NCI-H1105 treated with DMSO at 0.1 percent for 48 hours (cell line): ENCODE data around the gene CYP51A1.
"Not testable (repeated sequence)": the region's sequence is repeated elsewhere in the genome, so short reads cannot be mapped to it uniquely, and the experiment has no call there.

Experiments used
- DNase-seq: peaks from one replicate; lab custom pipeline; 2025; lab: John Stamatoyannopoulos, UW

The CYP51A1 gene

DNA sequence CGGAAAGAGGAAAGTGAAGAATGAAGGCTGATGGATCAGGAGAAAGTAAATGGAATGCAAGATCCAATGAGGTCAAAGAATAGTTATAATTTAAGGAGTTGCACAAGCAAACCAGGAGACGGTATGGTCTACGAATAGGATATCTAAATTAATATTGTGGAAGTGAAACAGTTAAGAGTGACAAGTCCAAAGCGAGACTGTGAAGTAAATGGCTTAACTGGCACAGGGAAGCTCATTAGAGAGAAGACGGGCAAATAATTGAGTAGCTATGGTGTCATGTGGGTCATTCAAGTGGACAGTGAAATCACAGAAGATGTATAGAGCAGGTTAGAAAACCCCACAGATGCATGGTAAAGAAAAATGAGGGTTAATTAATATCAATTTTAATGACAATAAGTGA, 3.2 kb downstream of the CYP51A1 start:
- DNase-seq: no peak

DNA sequence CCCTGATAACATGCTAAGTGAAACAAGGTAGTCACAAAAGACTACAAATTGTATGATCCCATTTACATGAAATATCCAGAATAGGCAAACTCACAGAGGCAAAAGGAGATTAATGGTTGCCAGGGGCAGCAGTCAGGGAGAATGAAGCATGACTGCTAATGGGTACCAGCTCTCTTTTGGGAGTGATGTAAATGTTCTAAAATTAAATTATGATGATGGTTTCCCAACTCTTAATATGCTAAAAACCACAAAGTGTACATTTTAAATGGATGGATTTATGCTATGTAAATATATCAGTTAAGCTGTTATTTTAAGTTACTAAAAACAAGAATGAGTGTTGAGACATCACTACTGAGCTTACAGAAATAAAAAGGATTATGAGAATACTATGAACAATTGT, 12.6 kb downstream of the CYP51A1 start:
- DNase-seq: no peak

DNA sequence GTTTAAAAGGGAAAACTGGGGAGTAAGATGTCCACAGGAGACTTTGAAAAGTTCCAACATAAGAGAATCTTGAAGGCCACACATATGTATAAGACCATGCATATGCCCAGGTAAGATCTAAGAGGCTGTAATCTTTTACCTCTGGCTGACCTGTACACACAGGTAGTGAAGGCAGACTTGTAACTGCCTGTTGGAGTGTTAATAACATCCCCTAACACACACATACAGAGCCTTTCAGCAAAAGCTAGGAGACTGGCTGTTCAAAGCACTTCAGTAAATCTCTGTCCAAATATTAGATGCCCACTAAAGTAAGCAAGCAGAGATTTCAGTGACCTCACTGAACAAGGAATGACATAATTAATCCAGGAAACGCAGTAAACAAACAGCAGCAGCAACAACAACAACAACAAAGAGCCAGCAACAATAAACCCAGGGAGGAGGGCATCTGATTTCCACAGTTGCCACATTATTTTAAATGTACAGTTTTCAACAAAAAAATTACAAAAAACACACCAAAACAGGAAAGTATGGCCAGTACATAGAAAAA, 15.0 kb downstream of the CYP51A1 start:
- no peak for DNase-seq

DNA sequence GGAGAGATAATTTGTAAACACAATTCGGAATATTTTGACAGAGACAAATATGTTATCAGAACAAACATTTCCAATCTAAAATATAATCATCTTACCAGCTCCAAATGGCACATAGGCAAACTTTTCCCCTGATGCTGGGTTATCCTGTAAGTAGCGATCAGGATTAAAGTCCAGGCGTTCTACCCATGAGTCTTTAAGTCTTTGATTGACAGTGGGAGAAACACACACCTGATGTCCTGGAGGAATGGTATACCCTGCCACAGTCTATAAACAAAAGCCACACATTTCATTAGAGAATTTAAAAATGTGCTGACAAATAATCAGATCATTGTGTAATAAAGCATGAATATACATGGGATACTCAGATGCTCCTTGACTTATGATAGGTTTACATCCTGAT, 17.3 kb downstream of the CYP51A1 start:
- DNase-seq: no peak

DNA sequence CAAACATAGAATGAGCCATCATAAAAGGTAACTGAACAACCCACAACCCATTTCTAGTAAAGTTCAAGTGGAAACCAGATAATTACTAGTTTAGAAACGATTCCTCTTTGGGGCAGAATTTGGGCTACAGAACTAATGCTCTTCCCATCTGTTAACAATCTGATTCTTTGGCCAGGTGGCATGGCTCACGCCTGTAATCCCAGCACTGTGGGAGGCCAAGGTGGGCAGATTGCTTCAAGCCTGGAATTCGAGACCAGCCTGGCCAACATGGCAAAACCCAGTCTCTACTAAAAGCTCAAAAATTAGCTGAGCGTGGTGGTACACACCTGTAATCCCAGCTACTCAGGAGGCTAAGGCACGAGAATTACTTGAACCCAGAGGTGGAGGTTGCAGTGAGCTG, 18.5 kb downstream of the CYP51A1 start:
- no peak for DNase-seq

DNA sequence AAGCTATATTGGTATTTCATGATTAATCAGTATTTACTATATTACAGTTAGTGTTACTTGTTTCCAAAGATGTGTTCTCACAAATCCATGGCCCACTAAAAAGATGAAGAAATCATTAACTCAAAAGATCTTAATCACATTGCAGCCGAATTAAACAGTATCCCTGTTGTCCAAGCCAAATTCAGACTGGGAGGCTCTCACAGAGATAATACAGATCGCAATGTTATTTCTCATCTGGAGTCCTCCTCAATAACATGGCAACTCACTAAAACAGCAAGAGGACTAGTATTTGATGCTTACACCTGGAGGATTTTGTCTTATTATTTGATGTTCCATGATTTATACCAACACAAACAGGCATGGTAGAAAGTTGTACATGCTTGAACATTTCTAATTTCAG, 23.4 kb downstream of the CYP51A1 start:
- DNase-seq: no peak

DNA sequence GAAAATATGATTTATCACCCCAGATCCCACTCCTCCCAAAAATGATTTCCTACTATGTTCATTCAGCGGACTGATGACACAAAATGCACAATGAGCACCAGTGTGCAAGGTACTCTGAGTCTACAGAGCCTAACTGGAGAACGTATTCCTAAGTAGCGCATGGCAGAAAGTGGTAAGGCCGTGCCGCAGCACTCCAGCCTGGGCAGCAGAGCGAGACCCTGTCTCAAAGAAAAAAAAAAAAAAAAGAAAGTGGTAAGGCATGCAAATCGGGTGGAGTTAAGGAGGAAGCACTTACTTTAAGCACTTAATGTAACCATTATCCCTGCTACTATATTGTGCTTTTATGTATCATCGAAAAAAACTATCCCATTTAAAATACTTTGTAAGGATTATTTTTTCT, 25.5 kb downstream of the CYP51A1 start:
- no peak for DNase-seq

DNA sequence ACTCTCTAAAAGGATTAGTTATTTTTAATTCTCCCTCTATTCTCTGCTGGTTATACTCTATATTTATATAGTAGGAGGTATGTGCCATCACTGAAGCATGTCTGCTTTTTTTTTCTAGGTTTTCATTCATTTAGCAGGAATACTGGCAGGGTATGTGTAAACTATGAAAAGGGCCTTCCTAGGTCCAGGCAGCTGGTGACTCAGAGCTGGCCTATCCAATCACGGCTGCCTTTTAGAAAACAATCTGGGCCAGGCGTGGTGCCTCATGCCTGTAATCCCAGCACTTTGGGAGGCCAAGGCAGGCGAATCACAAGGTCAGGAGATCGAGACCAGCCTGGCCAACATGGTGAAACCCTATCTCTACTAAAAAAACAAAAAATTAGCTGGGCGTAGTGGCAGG, 31.4 kb downstream of the CYP51A1 start:
- DNase-seq: not testable (repeated sequence)

DNA sequence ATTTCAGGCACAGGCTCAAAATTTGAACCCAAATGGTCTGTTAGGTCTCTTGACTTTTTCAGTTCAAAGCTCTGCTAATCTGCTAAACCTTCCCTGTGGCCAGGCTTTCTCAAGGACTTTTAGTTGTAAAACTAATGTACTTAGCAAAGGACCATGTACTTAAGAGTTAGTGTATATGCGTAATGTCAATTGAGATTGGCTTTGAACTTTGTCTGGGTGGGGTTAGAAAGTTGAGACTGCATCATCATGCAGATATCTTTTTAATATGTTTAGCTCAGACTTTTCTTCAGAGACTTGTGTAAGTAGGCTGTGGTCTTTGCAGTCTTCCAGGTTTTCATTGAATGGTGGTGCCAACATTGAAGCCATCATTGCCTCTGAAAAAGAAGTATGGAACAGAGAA, 33.7 kb downstream of the CYP51A1 start:
- DNase-seq: no peak

DNA sequence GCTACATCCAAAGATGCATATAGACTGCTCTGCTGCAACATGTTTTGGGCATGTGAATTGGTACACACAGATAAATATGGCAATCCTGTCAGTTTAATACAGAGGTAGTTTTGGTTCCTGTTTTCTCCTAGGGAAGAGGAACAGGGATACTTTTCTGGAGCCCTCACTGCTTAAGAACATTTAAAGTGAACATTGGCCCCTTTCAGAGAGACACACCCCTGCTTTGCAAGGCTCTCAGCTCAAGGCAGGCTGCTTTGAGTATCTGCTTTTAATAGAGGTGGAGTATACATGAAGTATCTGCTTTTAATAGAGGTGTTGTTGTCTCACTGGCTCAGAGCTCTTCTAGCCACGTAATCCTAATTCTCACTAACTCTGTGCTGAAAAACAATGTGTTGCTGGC, 38.9 kb downstream of the CYP51A1 start:
- DNase-seq: no peak

DNA sequence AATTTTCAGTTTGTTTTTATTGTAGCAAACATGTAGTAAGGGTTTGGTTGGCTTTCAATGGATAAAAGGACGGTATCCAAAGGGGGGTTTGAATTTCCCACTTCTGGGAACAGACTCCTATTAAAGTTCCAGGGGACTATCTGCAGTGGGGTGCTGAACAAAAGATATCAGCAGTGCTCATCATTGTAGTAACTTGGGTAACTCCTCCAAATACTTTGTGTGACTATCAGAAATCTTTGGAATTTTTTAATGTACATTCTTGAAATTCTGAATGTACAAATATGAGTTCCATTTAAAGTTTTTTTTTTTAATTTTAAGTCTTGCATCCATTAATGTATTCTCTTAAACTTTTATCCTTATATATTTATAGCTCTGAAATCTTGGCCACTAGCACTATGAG, 42.1 kb downstream of the CYP51A1 start:
- DNase-seq: no peak

DNA sequence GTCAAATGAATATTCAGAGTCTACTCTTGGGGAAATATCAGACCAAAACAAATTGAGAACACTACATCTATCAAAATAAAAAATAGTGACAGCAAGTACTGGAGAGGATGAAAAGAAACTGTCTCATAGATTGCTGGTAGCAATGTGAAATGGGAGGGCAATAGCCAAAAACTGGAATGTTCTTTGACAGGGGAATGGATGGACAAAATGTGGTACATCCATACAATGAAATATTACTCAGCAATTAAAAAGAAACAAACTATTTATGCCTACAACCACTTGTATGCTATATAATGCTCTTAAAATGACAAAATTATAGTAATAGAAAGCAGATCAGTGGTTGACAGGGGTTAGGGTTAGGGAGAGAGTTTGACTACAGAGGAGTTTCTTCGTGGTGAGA, 46.0 kb downstream of the CYP51A1 start:
- no peak for DNase-seq

DNA sequence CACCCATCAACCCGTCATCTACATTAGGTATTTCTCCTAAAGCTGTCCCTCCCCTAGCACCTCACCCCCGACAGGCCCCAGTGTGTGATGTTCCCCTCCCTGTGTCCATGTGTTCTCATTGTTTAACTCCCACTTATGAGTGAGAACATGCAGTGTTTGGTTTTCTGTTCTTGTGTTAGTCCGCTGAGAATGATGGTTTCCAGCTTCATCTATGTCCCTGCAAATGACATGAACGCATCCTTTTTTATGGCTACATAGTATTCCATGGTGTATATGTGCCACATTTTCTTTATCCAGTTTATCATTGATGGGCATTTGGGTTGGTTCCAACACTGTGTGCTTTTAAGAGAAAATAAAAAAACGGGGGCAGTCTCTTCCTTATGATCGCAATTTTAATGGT, 50.4 kb downstream of the CYP51A1 start:
- DNase-seq: not testable (repeated sequence)

DNA sequence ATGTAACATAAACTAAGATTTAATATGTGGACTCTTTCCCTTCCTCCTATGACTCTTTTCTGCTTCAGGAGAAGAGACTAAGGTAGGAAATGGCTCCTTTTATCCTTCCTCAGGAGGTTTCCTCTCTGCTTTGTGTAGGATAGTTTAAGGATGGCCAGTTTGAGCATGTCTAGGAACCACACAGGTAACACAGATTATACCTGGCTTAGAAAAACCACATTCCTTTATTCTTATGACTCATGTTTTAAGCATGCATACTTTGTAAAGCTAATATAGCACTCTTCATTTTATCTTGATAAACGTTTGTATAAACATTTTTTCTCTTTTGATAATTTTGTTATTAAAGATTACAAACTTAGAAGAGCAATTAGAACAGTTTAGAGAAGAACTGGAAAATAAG, 57.8 kb downstream of the CYP51A1 start:
- DNase-seq: no peak

DNA sequence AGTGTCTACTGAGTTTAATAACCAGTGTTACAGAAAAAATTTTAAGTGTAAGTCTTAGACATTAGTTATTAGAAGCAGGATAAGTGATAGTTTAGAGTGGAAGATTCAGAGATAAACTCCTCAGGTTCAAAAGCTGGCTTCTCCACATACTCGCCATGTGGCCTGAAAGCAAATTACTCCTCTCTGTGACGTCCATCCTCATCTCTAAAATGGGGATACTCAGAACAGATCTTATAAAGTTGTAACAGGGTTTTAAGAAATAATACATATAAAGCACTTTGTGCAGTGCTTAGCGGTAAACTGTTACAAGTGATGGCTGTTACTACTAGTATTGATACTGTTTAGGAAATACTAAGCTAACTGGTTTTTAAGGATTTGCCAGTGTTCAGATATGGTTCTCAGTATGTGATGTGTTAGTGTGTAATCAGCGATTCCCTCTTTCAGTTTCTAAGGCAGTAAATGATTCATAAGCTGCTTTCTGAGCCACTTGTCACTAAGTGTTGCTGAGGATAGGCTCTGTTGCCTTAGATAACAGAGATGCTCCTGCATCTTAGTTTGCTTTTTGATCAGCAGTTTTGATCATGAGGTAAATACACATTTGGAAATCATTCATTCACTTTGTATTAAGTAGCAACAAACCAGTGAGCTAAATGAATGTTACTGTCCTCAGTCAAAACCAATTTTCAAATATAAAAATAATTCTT, 58.7 kb downstream of the CYP51A1 start:
- no peak for DNase-seq

DNA sequence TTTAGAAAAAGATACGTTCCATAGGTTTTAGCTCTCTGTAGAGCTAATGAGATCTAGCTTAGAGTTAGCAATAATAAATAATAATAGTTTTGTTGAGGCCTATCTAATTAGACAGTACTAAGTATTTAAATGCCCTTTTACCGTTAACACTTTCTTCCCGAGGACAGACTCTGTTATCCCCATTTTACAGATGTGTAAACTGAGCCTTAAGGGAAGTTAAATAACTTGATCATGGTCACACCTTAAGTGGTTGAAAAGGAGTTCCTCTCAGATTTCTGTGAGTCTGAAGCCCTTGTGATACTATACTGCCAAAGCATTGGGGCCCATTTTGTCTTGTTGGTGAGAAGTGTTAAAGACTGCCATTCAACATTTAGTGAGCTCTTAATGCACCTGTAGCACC, 61.6 kb downstream of the CYP51A1 start:
- no peak for DNase-seq

DNA sequence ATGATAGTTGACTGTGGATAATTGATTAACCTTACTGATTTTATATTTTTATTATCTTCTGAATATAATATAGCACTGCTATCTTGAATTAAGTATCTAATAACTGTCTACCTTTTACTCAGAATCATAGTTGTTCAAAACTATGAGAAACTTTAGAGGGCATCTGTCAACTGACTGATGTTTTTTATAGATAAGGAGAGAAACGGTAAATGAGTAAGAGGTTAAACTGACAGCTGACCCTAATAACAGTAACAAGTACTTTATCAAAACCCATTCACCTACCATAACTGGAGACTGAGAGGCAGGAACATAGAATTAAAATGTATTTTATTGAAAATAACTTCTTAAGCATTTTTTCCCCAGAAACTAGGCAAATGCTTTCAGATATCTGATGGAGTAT, 62.2 kb downstream of the CYP51A1 start:
- DNase-seq: no peak

DNA sequence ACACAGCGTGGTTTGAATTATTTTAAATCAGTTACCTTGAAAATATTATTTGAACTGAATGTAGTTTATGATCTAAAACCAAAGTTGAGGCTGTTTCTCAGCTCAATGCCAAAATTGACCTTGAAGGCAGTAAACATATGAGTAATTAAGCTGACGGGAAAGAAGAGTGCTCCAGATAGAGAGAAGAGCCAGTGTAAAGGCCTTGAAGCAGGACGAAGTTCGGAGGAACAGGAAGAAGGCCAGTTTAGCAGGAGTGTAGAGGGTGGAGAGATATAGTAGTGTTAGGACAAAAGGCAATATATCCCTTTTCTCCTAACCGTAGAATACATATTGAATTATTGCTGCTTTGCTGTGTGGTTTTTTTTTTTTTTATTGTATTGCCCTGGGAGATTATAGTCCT, 63.2 kb downstream of the CYP51A1 start:
- DNase-seq: no peak

DNA sequence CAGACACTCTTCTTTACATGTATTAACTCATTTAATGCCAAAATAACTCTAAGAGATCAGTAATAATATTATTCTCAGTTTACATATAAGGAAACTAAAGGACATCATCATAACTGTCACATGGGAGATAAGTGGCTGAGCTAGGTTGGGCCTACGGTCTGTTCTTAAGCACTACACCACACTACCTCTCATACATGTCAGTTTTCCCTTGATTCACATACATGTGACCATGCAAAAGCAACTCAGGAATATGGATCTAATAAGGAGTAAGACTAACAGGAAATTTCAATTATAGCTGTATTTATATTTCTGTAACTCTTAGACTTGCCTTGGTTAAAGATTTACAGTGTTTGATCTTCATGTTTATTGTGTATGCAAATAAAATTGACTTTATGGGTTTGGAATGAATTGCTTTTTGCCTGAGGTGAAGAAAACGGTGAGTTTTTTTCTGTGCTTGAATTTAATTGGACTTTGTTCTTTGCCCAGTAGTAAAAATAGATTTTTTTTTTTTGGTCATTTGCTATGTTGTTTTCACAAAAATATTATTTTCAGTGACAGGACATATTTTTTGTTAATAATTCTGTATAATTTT, 69.7 kb downstream of the CYP51A1 start:
- no peak for DNase-seq
